ENCODE data around the gene CDC25B. TPM values are rescaled to one million over a fixed set of nuclear protein-coding genes. Genes with fewer than 3 reads are reported as not detected.

CDC25B gene
- total and polyA plus RNA-seq, 2 donors = 18.7 to 42.2 TPM

Other genes with a start within 250 kb of the CDC25B start
- gene GFRA4, start 132.9 kb upstream of the CDC25B start, total RNA-seq = not detected
- gene GFRA4, start 132.9 kb upstream of the CDC25B start, polyA plus RNA-seq = not detected
- 88.2 TPM for gene ADAM33, start 114.3 kb upstream of the CDC25B start, total RNA-seq
- 111 TPM for gene ADAM33, start 114.3 kb upstream of the CDC25B start, polyA plus RNA-seq
- gene SIGLEC1, start 83.7 kb upstream of the CDC25B start, total RNA-seq = 3.2 TPM
- gene SIGLEC1, start 83.7 kb upstream of the CDC25B start, polyA plus RNA-seq = 7.6 TPM
- 10.7 TPM for gene HSPA12B, start 63.6 kb upstream of the CDC25B start, total RNA-seq
- 11.8 TPM for gene HSPA12B, start 63.6 kb upstream of the CDC25B start, polyA plus RNA-seq
- 10.0 TPM for gene ADISSP, start 28.6 kb upstream of the CDC25B start, total RNA-seq
- 109 TPM for gene ADISSP, start 28.6 kb upstream of the CDC25B start, polyA plus RNA-seq
- gene SPEF1, start 14.9 kb upstream of the CDC25B start, total RNA-seq = not detected
- gene SPEF1, start 14.9 kb upstream of the CDC25B start, polyA plus RNA-seq = 0.16 TPM
- gene CENPB, start 9.6 kb upstream of the CDC25B start, total RNA-seq = 36.9 TPM
- gene CENPB, start 9.6 kb upstream of the CDC25B start, polyA plus RNA-seq = 104 TPM
- 10.2 TPM for gene AP5S1, start 24.2 kb downstream of the CDC25B start, total RNA-seq
- gene AP5S1, start 24.2 kb downstream of the CDC25B start, polyA plus RNA-seq = 9.2 TPM
- 13.8 TPM for gene MAVS, start 50.5 kb downstream of the CDC25B start, total RNA-seq
- 21.5 TPM for gene MAVS, start 50.5 kb downstream of the CDC25B start, polyA plus RNA-seq
- 53.4 TPM for gene PANK2, start 93.1 kb downstream of the CDC25B start, total RNA-seq
- gene PANK2, start 93.1 kb downstream of the CDC25B start, polyA plus RNA-seq = 22.1 TPM
- gene RNF24, start 219.2 kb downstream of the CDC25B start, total RNA-seq = 11.7 TPM
- gene RNF24, start 219.2 kb downstream of the CDC25B start, polyA plus RNA-seq = 6.4 TPM

Measured in urinary bladder (tissue), 2 donors.